Measurements from ENCODE around the gene BEAN1. TPM values are rescaled to one million over a fixed set of nuclear protein-coding genes. Genes with fewer than 3 reads are reported as not detected.

BEAN1 gene
- total RNA-seq, 4 donors from 2014 or later: not detected

- Histone ChIP-seq H3K4me1 (no peaks in the 10 kb centered on the region), H3K4me3 (no peak overlapping the region), H3K36me3 (no peaks in the 10 kb centered on the region), H3K27ac (no peak overlapping the region), H3K27me3 (no peaks in the 10 kb centered on the region), H3K9me3 (no peaks in the 10 kb centered on the region)
- TF ChIP-seq CTCF (IDR thresholded peaks at IDR 0.05) (no peak), POLR2A (IDR thresholded peaks at IDR 0.05) (no peak)
- peak in 1 of 3 donors; percentile 8 for DNase-seq
Observed at GRCh38 chr16:66477028-66477515, 50.0 kb downstream of the BEAN1 start.

- no peaks in the 10 kb centered on the region for H3K36me3 ChIP-seq
- no peaks in the 10 kb centered on the region for H3K9me3 ChIP-seq
- H3K4me3 ChIP-seq: no peak overlapping the region
- no peak overlapping the region for H3K27ac ChIP-seq
- no peaks in the 10 kb centered on the region for H3K4me1 ChIP-seq
- DNase-seq: peak; percentile 79 to 94 (median 88)
- TF ChIP-seq CTCF (IDR thresholded peaks at IDR 0.05) (peak; percentile 71 to 86 (median 78)), POLR2A (IDR thresholded peaks at IDR 0.05) (no peak)
- H3K27me3 ChIP-seq: no peaks in the 10 kb centered on the region
Observed at GRCh38 chr16:66478733-66479511, 51.8 kb downstream of the BEAN1 start.

- H3K36me3 ChIP-seq: no peaks in the 10 kb centered on the region
- peak in 2 of 3 donors; percentile 6 to 28 for DNase-seq
- TF ChIP-seq POLR2A (IDR thresholded peaks at IDR 0.05) (no peak), CTCF (IDR thresholded peaks at IDR 0.05) (no peak)
Observed at GRCh38 chr16:66479661-66480264, 52.7 kb downstream of the BEAN1 start.

GRCh38 chr16:66480265-66481080 lies 53.4 kb downstream of the BEAN1 start:
- Histone ChIP-seq H3K4me3 (no peak overlapping the region), H3K27ac (no peak overlapping the region), H3K9me3 (no peaks in the 10 kb centered on the region), H3K27me3 (no peaks in the 10 kb centered on the region), H3K4me1 (no peaks in the 10 kb centered on the region), H3K36me3 (no peaks in the 10 kb centered on the region)
- DNase-seq: peak in 2 of 3 donors; percentile 12 to 44
- TF ChIP-seq POLR2A (IDR thresholded peaks at IDR 0.05): no peak
- no peak for TF ChIP-seq CTCF (IDR thresholded peaks at IDR 0.05)

More at GRCh38 chr16:66479661-66480264, 52.7 kb downstream of the BEAN1 start:
- Histone ChIP-seq H3K4me1 (no peaks in the 10 kb centered on the region), H3K27ac (no peak overlapping the region), H3K4me3 (no peak overlapping the region), H3K9me3 (no peaks in the 10 kb centered on the region), H3K27me3 (no peaks in the 10 kb centered on the region)

- H3K27me3 ChIP-seq: no peaks in the 10 kb centered on the region
- no peak for TF ChIP-seq CTCF (IDR thresholded peaks at IDR 0.05)
- TF ChIP-seq POLR2A (IDR thresholded peaks at IDR 0.05): no peak
- H3K4me1 ChIP-seq: no peaks in the 10 kb centered on the region
- no peaks in the 10 kb centered on the region for H3K36me3 ChIP-seq
- H3K9me3 ChIP-seq: no peaks in the 10 kb centered on the region
- peak in 2 of 3 donors; percentile 11 to 45 for DNase-seq
- no peak overlapping the region for H3K27ac ChIP-seq
- no peak overlapping the region for H3K4me3 ChIP-seq
Observed at GRCh38 chr16:66481081-66481942, 54.2 kb downstream of the BEAN1 start.

Data from Peyer's patch (tissue), 4 donors.